GM12878 (cell line): ENCODE data around the gene CTNS. TPM values are rescaled to one million over a fixed set of nuclear protein-coding genes. Genes with fewer than 3 reads are reported as not detected.
A peak's percentile ranks its signal among the peaks of the same experiment; 100 is the strongest.

Source experiments
- CEBPB ChIP-seq, 2 experiments: fragments of 150-350 bp in 1 of 2; IDR thresholded peaks; 2 replicates each; pipeline ENCODE4 v1.6.1; 2012 to 2014; ENCODE audit warnings: low read depth in 2 of 2, low read length in 2 of 2, borderline replicate concordance in 1 of 2, inconsistent platforms in 1 of 2
- CREM ChIP-seq: IDR thresholded peaks from 2 replicates; pipeline ENCODE4 v1.6.1; 2014; ENCODE audit warnings: antibody characterized with exemption, low read depth
- HDAC6 ChIP-seq: fragments of 200-600 bp; sonication (generic); IDR thresholded peaks from one replicate; pipeline ENCODE4 v1.8.0; 2017; ENCODE audit warnings: antibody characterized with exemption; ENCODE audit not compliant: unreplicated experiment
- KAT2A ChIP-seq: conservative IDR thresholded peaks from 2 replicates; pipeline ENCODE4 v1.6.1; 2011; ENCODE audit warnings: low read depth, low read length; ENCODE audit not compliant: control insufficient read depth
- LARP7 ChIP-seq: fragments of 450-650 bp; IDR thresholded peaks from 2 replicates; pipeline ENCODE4 v1.6.1; 2017; ENCODE audit warnings: mild to moderate bottlenecking
- MEF2A ChIP-seq: IDR thresholded peaks from 2 replicates; pipeline ENCODE4 v1.6.1; 2011; ENCODE audit warnings: low read depth, mild to moderate bottlenecking, low read length, moderate library complexity; ENCODE audit not compliant: insufficient read depth
- PML ChIP-seq: IDR thresholded peaks from 2 replicates; pipeline ENCODE4 v1.6.1; 2012; ENCODE audit warnings: low read length, inconsistent platforms
- POU2F2 ChIP-seq: IDR thresholded peaks from 3 replicates; pipeline ENCODE4 v1.6.1; 2011; ENCODE audit warnings: low read depth, mild to moderate bottlenecking, low read length, borderline replicate concordance
- RAD21 ChIP-seq: IDR thresholded peaks from 2 replicates; pipeline ENCODE4 v1.6.1; 2011; ENCODE audit warnings: mild to moderate bottlenecking, low read depth, low read length, moderate library complexity; ENCODE audit not compliant: insufficient read depth
- polyA plus RNA-seq, 11 experiments: library from polyadenylated mRNA; depleted of rRNA in 4 of 11; unstranded in 6 of 11; stranded (reverse) in 5 of 11; fragments of >200 nt; fragmentation: Nextera tagmentation in 4 of 11; fragmentation: Illumina TruSeq in 1 of 11; extraction: Ambion mirVana in 4 of 11; extraction: Trizol in 1 of 11; gene quantifications; 1 replicate in 1 of 11; 2 replicates in 10 of 11; pipeline versions ENCODE4 v1.2.1 to v1.2.3, GENCODE V29; 2011 to 2016; ENCODE audit warnings: inconsistent platforms in 2 of 11, missing spikeins in 2 of 11, low read depth in 1 of 11
- total RNA-seq, 4 experiments: library from RNA; depleted of rRNA in 3 of 4; stranded (reverse); fragments of >200 nt in 3 of 4; fragmentation: Illumina TruSeq in 1 of 4; extraction: Trizol in 1 of 4; gene quantifications; 2 replicates each; pipeline versions ENCODE4 v1.2.1 to v1.2.3, GENCODE V29; 2013 to 2021
- TF ChIP-seq, protein P1 (sequence below): IDR thresholded peaks from 2 replicates; pipeline ENCODE4 v1.6.1; 2012; ENCODE audit warnings: mild to moderate bottlenecking, low read depth, low read length
- TF ChIP-seq, protein P2 (sequence below): fragments of 450-650 bp; formaldehyde crosslinking; IDR thresholded peaks from 2 replicates; pipeline ENCODE4 v1.4.0; 2020; ENCODE audit warnings: mild to moderate bottlenecking, moderate library complexity
- TF ChIP-seq, protein P3 (sequence below): IDR thresholded peaks from 2 replicates; pipeline ENCODE4 v1.6.1; 2012; ENCODE audit warnings: low read depth, low read length, improper control_type of control experiment
- TF ChIP-seq, protein P4 (sequence below): IDR thresholded peaks from 2 replicates; pipeline ENCODE4 v1.6.1; 2012; ENCODE audit warnings: low read depth, low read length, improper control_type of control experiment
- TF ChIP-seq, protein P5 (sequence below): fragments of 450-650 bp; IDR thresholded peaks from 2 replicates; pipeline ENCODE4 v1.6.1; 2016; ENCODE audit warnings: mild to moderate bottlenecking
- TF ChIP-seq, protein P6 (sequence below): fragments of 450-650 bp; IDR thresholded peaks from 2 replicates; pipeline ENCODE4 v1.6.1; 2017; ENCODE audit warnings: antibody characterized with exemption, mild to moderate bottlenecking, moderate library complexity

The CTNS gene
- total and polyA plus RNA-seq, 10 of the 15 experiments (the other 5 are each of a cell fraction or from before 2014, with no cell fraction given), result 0.92 to 10.7 (median 6.4) TPM

DNA sequence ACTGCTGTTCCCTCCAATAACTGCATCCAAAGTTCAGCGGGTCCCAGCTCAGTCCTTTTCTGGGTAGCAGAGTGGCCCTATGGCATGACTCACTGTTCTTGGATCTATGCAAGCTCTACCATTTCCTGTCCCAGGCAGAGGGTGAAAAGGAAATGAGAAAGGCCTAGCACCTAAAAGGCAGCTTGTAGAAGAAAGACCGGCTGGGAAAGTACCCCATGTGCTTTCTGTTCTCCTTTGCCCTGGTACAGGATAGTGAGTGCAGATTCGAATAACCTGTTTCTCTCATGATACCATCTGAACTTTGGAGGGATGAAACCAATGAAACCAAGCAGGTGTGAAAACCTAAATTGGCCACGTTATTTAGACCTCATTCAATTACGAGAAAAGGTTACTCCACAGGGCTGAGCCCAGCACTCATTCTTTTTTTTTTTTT, 74.4 kb downstream of the CTNS start (continued):
- TF ChIP-seq, protein P1, sequence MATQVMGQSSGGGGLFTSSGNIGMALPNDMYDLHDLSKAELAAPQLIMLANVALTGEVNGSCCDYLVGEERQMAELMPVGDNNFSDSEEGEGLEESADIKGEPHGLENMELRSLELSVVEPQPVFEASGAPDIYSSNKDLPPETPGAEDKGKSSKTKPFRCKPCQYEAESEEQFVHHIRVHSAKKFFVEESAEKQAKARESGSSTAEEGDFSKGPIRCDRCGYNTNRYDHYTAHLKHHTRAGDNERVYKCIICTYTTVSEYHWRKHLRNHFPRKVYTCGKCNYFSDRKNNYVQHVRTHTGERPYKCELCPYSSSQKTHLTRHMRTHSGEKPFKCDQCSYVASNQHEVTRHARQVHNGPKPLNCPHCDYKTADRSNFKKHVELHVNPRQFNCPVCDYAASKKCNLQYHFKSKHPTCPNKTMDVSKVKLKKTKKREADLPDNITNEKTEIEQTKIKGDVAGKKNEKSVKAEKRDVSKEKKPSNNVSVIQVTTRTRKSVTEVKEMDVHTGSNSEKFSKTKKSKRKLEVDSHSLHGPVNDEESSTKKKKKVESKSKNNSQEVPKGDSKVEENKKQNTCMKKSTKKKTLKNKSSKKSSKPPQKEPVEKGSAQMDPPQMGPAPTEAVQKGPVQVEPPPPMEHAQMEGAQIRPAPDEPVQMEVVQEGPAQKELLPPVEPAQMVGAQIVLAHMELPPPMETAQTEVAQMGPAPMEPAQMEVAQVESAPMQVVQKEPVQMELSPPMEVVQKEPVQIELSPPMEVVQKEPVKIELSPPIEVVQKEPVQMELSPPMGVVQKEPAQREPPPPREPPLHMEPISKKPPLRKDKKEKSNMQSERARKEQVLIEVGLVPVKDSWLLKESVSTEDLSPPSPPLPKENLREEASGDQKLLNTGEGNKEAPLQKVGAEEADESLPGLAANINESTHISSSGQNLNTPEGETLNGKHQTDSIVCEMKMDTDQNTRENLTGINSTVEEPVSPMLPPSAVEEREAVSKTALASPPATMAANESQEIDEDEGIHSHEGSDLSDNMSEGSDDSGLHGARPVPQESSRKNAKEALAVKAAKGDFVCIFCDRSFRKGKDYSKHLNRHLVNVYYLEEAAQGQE, result 0 out of 2 replicates have a peak, but pooled peaks have one; percentile 11
- TF ChIP-seq LARP7 (no peak), HDAC6 (no peak), PML (peak; percentile 58; the same call in 1 of the 2 replicates), MEF2A (peak; percentile 63; the same call in 1 of the 2 replicates), CREM (peak; percentile 73), POU2F2 (peak; percentile 49; the same call in 1 of the 3 replicates), KAT2A (no peak), CEBPB (IDR thresholded peaks at IDR 0.05; ENCODE audit: borderline replicate concordance in 1 of 2, low read depth in 2 of 2, low read length in 2 of 2) (peak in 1 of 2 experiments; percentile 77; a peak in 1 of 4 replicates), RAD21 (no peak)
- TF ChIP-seq, protein P2, sequence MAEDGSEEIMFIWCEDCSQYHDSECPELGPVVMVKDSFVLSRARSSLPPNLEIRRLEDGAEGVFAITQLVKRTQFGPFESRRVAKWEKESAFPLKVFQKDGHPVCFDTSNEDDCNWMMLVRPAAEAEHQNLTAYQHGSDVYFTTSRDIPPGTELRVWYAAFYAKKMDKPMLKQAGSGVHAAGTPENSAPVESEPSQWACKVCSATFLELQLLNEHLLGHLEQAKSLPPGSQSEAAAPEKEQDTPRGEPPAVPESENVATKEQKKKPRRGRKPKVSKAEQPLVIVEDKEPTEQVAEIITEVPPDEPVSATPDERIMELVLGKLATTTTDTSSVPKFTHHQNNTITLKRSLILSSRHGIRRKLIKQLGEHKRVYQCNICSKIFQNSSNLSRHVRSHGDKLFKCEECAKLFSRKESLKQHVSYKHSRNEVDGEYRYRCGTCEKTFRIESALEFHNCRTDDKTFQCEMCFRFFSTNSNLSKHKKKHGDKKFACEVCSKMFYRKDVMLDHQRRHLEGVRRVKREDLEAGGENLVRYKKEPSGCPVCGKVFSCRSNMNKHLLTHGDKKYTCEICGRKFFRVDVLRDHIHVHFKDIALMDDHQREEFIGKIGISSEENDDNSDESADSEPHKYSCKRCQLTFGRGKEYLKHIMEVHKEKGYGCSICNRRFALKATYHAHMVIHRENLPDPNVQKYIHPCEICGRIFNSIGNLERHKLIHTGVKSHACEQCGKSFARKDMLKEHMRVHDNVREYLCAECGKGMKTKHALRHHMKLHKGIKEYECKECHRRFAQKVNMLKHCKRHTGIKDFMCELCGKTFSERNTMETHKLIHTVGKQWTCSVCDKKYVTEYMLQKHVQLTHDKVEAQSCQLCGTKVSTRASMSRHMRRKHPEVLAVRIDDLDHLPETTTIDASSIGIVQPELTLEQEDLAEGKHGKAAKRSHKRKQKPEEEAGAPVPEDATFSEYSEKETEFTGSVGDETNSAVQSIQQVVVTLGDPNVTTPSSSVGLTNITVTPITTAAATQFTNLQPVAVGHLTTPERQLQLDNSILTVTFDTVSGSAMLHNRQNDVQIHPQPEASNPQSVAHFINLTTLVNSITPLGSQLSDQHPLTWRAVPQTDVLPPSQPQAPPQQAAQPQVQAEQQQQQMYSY, result no peak
- TF ChIP-seq, protein P3, sequence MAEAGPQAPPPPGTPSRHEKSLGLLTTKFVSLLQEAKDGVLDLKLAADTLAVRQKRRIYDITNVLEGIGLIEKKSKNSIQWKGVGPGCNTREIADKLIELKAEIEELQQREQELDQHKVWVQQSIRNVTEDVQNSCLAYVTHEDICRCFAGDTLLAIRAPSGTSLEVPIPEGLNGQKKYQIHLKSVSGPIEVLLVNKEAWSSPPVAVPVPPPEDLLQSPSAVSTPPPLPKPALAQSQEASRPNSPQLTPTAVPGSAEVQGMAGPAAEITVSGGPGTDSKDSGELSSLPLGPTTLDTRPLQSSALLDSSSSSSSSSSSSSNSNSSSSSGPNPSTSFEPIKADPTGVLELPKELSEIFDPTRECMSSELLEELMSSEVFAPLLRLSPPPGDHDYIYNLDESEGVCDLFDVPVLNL, result no peak
- TF ChIP-seq, protein P4, sequence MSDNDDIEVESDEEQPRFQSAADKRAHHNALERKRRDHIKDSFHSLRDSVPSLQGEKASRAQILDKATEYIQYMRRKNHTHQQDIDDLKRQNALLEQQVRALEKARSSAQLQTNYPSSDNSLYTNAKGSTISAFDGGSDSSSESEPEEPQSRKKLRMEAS, result 0 out of 2 replicates have a peak, but pooled peaks have one; percentile 30
- TF ChIP-seq, protein P5, sequence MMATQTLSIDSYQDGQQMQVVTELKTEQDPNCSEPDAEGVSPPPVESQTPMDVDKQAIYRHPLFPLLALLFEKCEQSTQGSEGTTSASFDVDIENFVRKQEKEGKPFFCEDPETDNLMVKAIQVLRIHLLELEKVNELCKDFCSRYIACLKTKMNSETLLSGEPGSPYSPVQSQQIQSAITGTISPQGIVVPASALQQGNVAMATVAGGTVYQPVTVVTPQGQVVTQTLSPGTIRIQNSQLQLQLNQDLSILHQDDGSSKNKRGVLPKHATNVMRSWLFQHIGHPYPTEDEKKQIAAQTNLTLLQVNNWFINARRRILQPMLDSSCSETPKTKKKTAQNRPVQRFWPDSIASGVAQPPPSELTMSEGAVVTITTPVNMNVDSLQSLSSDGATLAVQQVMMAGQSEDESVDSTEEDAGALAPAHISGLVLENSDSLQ, result peak; percentile 31; the same call in 1 of the 2 replicates
- TF ChIP-seq, protein P6, sequence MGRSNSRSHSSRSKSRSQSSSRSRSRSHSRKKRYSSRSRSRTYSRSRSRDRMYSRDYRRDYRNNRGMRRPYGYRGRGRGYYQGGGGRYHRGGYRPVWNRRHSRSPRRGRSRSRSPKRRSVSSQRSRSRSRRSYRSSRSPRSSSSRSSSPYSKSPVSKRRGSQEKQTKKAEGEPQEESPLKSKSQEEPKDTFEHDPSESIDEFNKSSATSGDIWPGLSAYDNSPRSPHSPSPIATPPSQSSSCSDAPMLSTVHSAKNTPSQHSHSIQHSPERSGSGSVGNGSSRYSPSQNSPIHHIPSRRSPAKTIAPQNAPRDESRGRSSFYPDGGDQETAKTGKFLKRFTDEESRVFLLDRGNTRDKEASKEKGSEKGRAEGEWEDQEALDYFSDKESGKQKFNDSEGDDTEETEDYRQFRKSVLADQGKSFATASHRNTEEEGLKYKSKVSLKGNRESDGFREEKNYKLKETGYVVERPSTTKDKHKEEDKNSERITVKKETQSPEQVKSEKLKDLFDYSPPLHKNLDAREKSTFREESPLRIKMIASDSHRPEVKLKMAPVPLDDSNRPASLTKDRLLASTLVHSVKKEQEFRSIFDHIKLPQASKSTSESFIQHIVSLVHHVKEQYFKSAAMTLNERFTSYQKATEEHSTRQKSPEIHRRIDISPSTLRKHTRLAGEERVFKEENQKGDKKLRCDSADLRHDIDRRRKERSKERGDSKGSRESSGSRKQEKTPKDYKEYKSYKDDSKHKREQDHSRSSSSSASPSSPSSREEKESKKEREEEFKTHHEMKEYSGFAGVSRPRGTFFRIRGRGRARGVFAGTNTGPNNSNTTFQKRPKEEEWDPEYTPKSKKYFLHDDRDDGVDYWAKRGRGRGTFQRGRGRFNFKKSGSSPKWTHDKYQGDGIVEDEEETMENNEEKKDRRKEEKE, result no peak
